IMR-90 (cell line): Measurements from ENCODE around the gene SSBP3. TPM values are rescaled to one million over a fixed set of nuclear protein-coding genes. Genes with fewer than 3 reads are reported as not detected.

Experiments
- ATAC-seq: fragments of 200-7000 bp; cut with Tn5 transposase; 2 replicates; pipeline ENCODE4 v1.9.1; 2020; ENCODE audit warnings: low read depth, mild to moderate bottlenecking, moderate library complexity
- BruUV-seq: library from RNA; stranded (reverse); fragments of 400-500 nt; replicated peaks from 2 replicates; lab custom pipeline; 2021; lab: Mats Ljungman, UMichigan
- CTCF ChIA-PET: fragments of 300-600 bp; formaldehyde crosslinking; extraction: SDS; loops from one replicate; lab custom pipeline; 2021; ENCODE audit warnings: antibody characterized with exemption; lab: Yijun Ruan, JAX
- POLR2A ChIA-PET: fragments of 300-600 bp; sonication (Branson Sonifier 250); formaldehyde crosslinking; loops from one replicate; lab custom pipeline; 2022; ENCODE audit warnings: antibody characterized with exemption; ENCODE audit not compliant: unreplicated experiment; lab: Charles Lee
- DNase-seq: peaks from one replicate; pipeline ENCODE4 v3.0.0; 2013
- H2AFZ ChIP-seq: replicated peaks from 2 replicates; pipeline ENCODE3; 2013; ENCODE audit warnings: low read length, mild to moderate bottlenecking; ENCODE audit not compliant: poor library complexity
- H2AK5ac ChIP-seq: 2 replicates; pipeline ENCODE4 v1.6.1; 2013; ENCODE audit warnings: low read depth, low read length, inconsistent platforms
- H2AK9ac ChIP-seq: replicated peaks from 2 replicates; pipeline ENCODE3; 2013; ENCODE audit warnings: mild to moderate bottlenecking, low read depth, low read length, moderate library complexity; ENCODE audit not compliant: poor library complexity
- H2BK120ac ChIP-seq: 2 replicates; pipeline ENCODE4 v1.6.1; 2013; ENCODE audit warnings: low read depth, low read length, inconsistent platforms
- H2BK15ac ChIP-seq: 3 replicates; pipeline ENCODE4 v1.6.1; 2013; ENCODE audit warnings: low read depth, low read length, inconsistent platforms
- H2BK20ac ChIP-seq: 2 replicates; pipeline ENCODE4 v1.6.1; 2013; ENCODE audit warnings: low read depth, mild to moderate bottlenecking, inconsistent platforms, low read length, moderate library complexity
- H2BK5ac ChIP-seq: 2 replicates; pipeline ENCODE4 v1.6.1; 2013; ENCODE audit warnings: mild to moderate bottlenecking, low read depth, low read length, inconsistent platforms; ENCODE audit not compliant: poor library complexity, severe bottlenecking
- H3K14ac ChIP-seq: replicated peaks from 2 replicates; pipeline ENCODE4 v1.6.1; 2013; ENCODE audit warnings: low read depth, low read length, inconsistent platforms
- H3K18ac ChIP-seq: 2 replicates; pipeline ENCODE4 v1.6.1; 2013; ENCODE audit warnings: low read depth, low read length, control low read depth
- H3K23ac ChIP-seq: 2 replicates; pipeline ENCODE4 v1.6.1; 2013; ENCODE audit warnings: low read depth, low read length, inconsistent platforms
- H3K27ac ChIP-seq: 2 replicates; pipeline ENCODE4 v1.5.1; 2013; ENCODE audit warnings: mild to moderate bottlenecking, control low read depth, low read length; ENCODE audit not compliant: insufficient read depth
- H3K27me3 ChIP-seq: 2 replicates; pipeline ENCODE4 v1.6.1; 2013; ENCODE audit warnings: low read length; ENCODE audit not compliant: control insufficient read depth, insufficient read depth
- H3K36me3 ChIP-seq: 2 replicates; pipeline ENCODE4 v1.6.1; 2013; ENCODE audit warnings: low read length, mixed read lengths; ENCODE audit not compliant: control insufficient read depth, insufficient read depth
- H3K4ac ChIP-seq: 2 replicates; pipeline ENCODE4 v1.6.1; 2013; ENCODE audit warnings: low read depth, low read length, inconsistent platforms
- H3K4me1 ChIP-seq: 2 replicates; pipeline ENCODE4 v1.6.1; 2013; ENCODE audit warnings: low read length, mixed read lengths; ENCODE audit not compliant: control insufficient read depth, insufficient read depth
- H3K4me2 ChIP-seq: 2 replicates; pipeline ENCODE4 v1.6.1; 2013; ENCODE audit warnings: low read depth, mild to moderate bottlenecking, control low read depth, low read length, moderate library complexity
- H3K4me3 ChIP-seq: 2 replicates; pipeline ENCODE4 v1.5.1; 2013; ENCODE audit warnings: low read depth, mild to moderate bottlenecking, control low read depth, low read length, moderate library complexity; ENCODE audit not compliant: insufficient read depth
- H3K56ac ChIP-seq: 2 replicates; pipeline ENCODE4 v1.6.1; 2013; ENCODE audit warnings: low read length, inconsistent platforms; ENCODE audit not compliant: insufficient read depth; ENCODE audit errors: extremely low read depth
- H3K79me1 ChIP-seq, 2 experiments: 2 replicates each; pipeline ENCODE4 v1.6.1; 2013; ENCODE audit warnings: low read length in 2 of 2, inconsistent platforms in 1 of 2, low read depth in 1 of 2
- H3K9ac ChIP-seq: 2 replicates; pipeline ENCODE4 v1.6.1; 2013; ENCODE audit warnings: low read depth, low read length, control low read depth
- H3K9me1 ChIP-seq: 2 replicates; pipeline ENCODE4 v1.6.1; 2013; ENCODE audit warnings: low read length, inconsistent platforms; ENCODE audit not compliant: insufficient read depth
- H3K9me3 ChIP-seq: 2 replicates; pipeline ENCODE4 v1.6.1; 2013; ENCODE audit warnings: low read length; ENCODE audit not compliant: control insufficient read depth, insufficient read depth
- H4K20me1 ChIP-seq: 2 replicates; pipeline ENCODE4 v1.6.1; 2013; ENCODE audit warnings: low read length, inconsistent platforms; ENCODE audit not compliant: insufficient read depth
- H4K5ac ChIP-seq: 2 replicates; pipeline ENCODE4 v1.6.1; 2013; ENCODE audit warnings: mild to moderate bottlenecking, low read depth, low read length, control low read depth
- H4K8ac ChIP-seq, 2 experiments: 2 replicates each; pipeline ENCODE4 v1.6.1; 2013; ENCODE audit warnings: low read depth in 2 of 2, low read length in 2 of 2, control low read depth in 1 of 2, inconsistent platforms in 1 of 2
- H4K91ac ChIP-seq: 2 replicates; pipeline ENCODE4 v1.6.1; 2013; ENCODE audit warnings: low read depth, low read length, inconsistent platforms; ENCODE audit not compliant: insufficient read depth
- BHLHE40 ChIP-seq: fragments of 150-350 bp; IDR thresholded peaks from 2 replicates; pipeline ENCODE4 v1.6.1; 2016; ENCODE audit warnings: mild to moderate bottlenecking, low read depth, low read length
- CEBPB ChIP-seq: IDR thresholded peaks from 2 replicates; pipeline ENCODE4 v1.6.1; 2012; ENCODE audit warnings: low read depth, low read length, improper control_type of control experiment
- CHD1 ChIP-seq: IDR thresholded peaks from 2 replicates; pipeline ENCODE4 v1.6.1; 2012; ENCODE audit warnings: low read depth, low read length, improper control_type of control experiment
- FOS ChIP-seq: fragments of 150-350 bp; IDR thresholded peaks from 2 replicates; pipeline ENCODE4 v1.6.1; 2016; ENCODE audit warnings: low read depth, low read length
- MAFK ChIP-seq: IDR thresholded peaks from 2 replicates; pipeline ENCODE4 v1.6.1; 2012; ENCODE audit warnings: low read depth, low read length, improper control_type of control experiment
- MAZ ChIP-seq: IDR thresholded peaks from 2 replicates; pipeline ENCODE4 v1.6.1; 2012; ENCODE audit warnings: low read depth, mild to moderate bottlenecking, low read length, improper control_type of control experiment, moderate library complexity, borderline replicate concordance
- NFE2L2 ChIP-seq: fragments of 150-350 bp; IDR thresholded peaks from 2 replicates; pipeline ENCODE4 v1.6.1; 2016; ENCODE audit warnings: low read depth, mild to moderate bottlenecking, low read length
- POLR2A ChIP-seq: IDR thresholded peaks from 2 replicates; pipeline ENCODE4 v1.6.1; 2012; ENCODE audit warnings: mild to moderate bottlenecking, low read depth, low read length
- RAD21 ChIP-seq: IDR thresholded peaks from 2 replicates; pipeline ENCODE4 v1.6.1; 2012; ENCODE audit warnings: low read length, improper control_type of control experiment
- RCOR1 ChIP-seq: IDR thresholded peaks from 2 replicates; pipeline ENCODE4 v1.6.1; 2012; ENCODE audit warnings: mild to moderate bottlenecking, low read length, improper control_type of control experiment; ENCODE audit not compliant: insufficient replicate concordance
- RFX5 ChIP-seq: IDR thresholded peaks from 2 replicates; pipeline ENCODE4 v1.8.0; 2012; ENCODE audit warnings: low read depth, mild to moderate bottlenecking, low read length, moderate library complexity
- SMC3 ChIP-seq: fragments of 150-350 bp; IDR thresholded peaks from 2 replicates; pipeline ENCODE4 v1.6.1; 2016; ENCODE audit warnings: low read depth, mild to moderate bottlenecking, antibody characterized with exemption, low read length, moderate library complexity
- WGBS, 2 experiments: methylation state at CpG; one replicate each; pipeline versions ENCODE4 v1.1.5 to v1.1.7; 2013; ENCODE audit warnings: missing lambda C conversion rate in 2 of 2; ENCODE audit not compliant: insufficient read length in 1 of 2; ENCODE audit errors: extremely low coverage in 2 of 2; 5-methylcytosine and 5-hydroxymethylcytosine counted together
- dilution Hi-C: fragments of 300-500 bp; cut with HindIII; formaldehyde crosslinking; loops from one replicate; pipeline ENCODE4 v1.14.3; 2018; ENCODE audit warnings: low sequenced_read_pairs; ENCODE audit not compliant: unreplicated experiment
- in situ Hi-C: fragments of 300-500 bp; cut with MboI; formaldehyde crosslinking; loops from 3 replicates; pipeline ENCODE4 v1.14.3; 2019; ENCODE audit warnings: low sequenced_read_pairs, inconsistent platforms, mixed read lengths
- intact Hi-C: fragments of 100-400 bp; cut with micrococcal nuclease; formaldehyde crosslinking; loops from 2 replicates; pipeline ENCODE4 v1.10.0; 2022
- polyA plus RNA-seq, 3 experiments: library from polyadenylated mRNA; depleted of rRNA; stranded (reverse); fragments of >200 nt; gene quantifications; 2 replicates each; pipeline ENCODE4 v1.2.3, GENCODE V29; 2012; ENCODE audit warnings: low replicate concordance in 1 of 3
- total RNA-seq: library from RNA; depleted of rRNA; stranded (reverse); fragments of >200 nt; gene quantifications from 2 replicates; pipeline ENCODE4 v1.2.3, GENCODE V29; 2012
- TF ChIP-seq, protein P1 (sequence below): fragments of 150-350 bp; IDR thresholded peaks from 2 replicates; pipeline ENCODE4 v1.6.1; 2016; ENCODE audit warnings: low read depth, mild to moderate bottlenecking, low read length, moderate library complexity, borderline replicate concordance
- TF ChIP-seq, protein P2 (sequence below): fragments of 150-350 bp; IDR thresholded peaks from 2 replicates; pipeline ENCODE4 v1.6.1; 2017; ENCODE audit warnings: mild to moderate bottlenecking, antibody characterized with exemption, low read length, low read depth
- TF ChIP-seq, protein P3 (sequence below): conservative IDR thresholded peaks from 2 replicates; pipeline ENCODE4 v1.5.1; 2012; ENCODE audit warnings: mild to moderate bottlenecking, low read depth, low read length, improper control_type of control experiment

Gene SSBP3
- total and polyA plus RNA-seq, 2 of the 4 experiments (the other 2 are of a cell fraction), result 10.9 to 39.6 TPM

DNA sequence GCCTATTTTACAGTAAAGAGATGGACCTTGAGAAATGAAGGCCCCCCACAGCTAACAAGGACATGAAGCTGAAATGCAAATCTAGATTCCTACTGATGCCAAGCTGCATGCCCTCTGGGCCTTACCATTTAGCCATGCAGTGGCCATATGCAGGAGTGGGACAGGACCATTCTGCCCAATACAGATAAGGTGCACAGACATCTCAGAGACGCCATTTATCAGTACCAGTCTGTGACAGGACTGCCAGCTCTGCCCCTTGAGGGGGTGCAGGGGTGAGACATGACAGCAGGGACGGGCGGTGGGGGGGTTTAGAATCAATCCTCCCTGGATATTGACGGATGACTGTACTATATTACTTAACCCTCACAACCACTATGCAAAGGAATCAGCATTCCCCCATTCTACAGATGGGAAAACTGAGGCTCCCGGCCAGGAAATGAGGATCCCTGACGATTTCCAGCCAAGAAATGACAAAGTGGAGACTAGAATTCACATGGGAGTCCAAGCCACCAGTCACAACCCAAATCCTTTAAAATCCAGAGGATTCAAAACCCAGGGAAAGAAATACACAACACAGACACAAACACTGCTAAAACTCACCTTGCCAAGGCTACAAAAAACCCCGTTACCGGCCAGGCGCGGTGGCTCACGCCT, 10.8 kb downstream of the SSBP3 start:
- H3K27ac ChIP-seq, result no peak overlapping the region
- no peak overlapping the region for H3K18ac ChIP-seq
- H3K27me3 ChIP-seq, result no peaks in the 10 kb centered on the region
- H2BK5ac ChIP-seq, result no peak overlapping the region
- peak overlapping the region; percentile 24; the same call in 1 of the 2 replicates for H2AK5ac ChIP-seq
- peaks cover 62% of the 10 kb centered on the region for H4K20me1 ChIP-seq
- in situ Hi-C loops (no loop called here), intact Hi-C loops (no loop called here), dilution Hi-C loops (no loop called here)
- H2BK120ac ChIP-seq, result no peak overlapping the region
- H2BK15ac ChIP-seq, result no peak overlapping the region
- H4K91ac ChIP-seq, result no peak overlapping the region
- no peak overlapping the region for H3K4ac ChIP-seq
- no peak overlapping the region for H4K5ac ChIP-seq
- no peak overlapping the region for H3K4me2 ChIP-seq
- peaks cover 4% of the 10 kb centered on the region; the same call in 1 of the 2 replicates for H3K4me1 ChIP-seq
- no peak overlapping the region for H3K14ac ChIP-seq
- CTCF ChIA-PET, result interaction anchor here (0.5 to 1.4 kb wide), 3 partner anchors 94 to 489 kb away, joined by 3 read pairs; no protein-coding TSS in a partner anchor
- 0 out of 2 replicates have a peak overlapping the region, but pooled peaks have one; percentile 33 for H3K23ac ChIP-seq
- H3K9me1 ChIP-seq, result peaks cover 13% of the 10 kb centered on the region; the same call in 1 of the 2 replicates
- no peak overlapping the region for H4K8ac ChIP-seq
- H3K56ac ChIP-seq, result no peak overlapping the region
- H3K79me1 ChIP-seq, result peaks cover 29 to 81% of the 10 kb centered on the region in 2 experiments
- H2AFZ ChIP-seq, result no peak overlapping the region
- H2AK9ac ChIP-seq, result peak overlapping the region; percentile 32
- POLR2A ChIA-PET, result no interaction called here
- no peak overlapping the region for H2BK20ac ChIP-seq
- H3K9me3 ChIP-seq, result no peaks in the 10 kb centered on the region
- DNase-seq, result no peak
- H3K4me3 ChIP-seq, result no peak overlapping the region
- H3K9ac ChIP-seq, result no peak overlapping the region
- ATAC-seq, result no peak
- peaks cover 72% of the 10 kb centered on the region for H3K36me3 ChIP-seq
- no TSS peak for BruUV-seq
- WGBS, 2 experiments, result 100% methylated on average over 7 of the region's 11 CpGs; no CpG with 5 or more reads in 1 of the 2 experiments
- TF ChIP-seq MAZ (no peak), CEBPB (no peak), MAFK (no peak), CHD1 (no peak), RAD21 (no peak), RCOR1 (no peak), BHLHE40 (no peak), NFE2L2 (no peak), SMC3 (no peak), FOS (no peak), RFX5 (no peak), POLR2A (no peak)
- TF ChIP-seq, protein P1, sequence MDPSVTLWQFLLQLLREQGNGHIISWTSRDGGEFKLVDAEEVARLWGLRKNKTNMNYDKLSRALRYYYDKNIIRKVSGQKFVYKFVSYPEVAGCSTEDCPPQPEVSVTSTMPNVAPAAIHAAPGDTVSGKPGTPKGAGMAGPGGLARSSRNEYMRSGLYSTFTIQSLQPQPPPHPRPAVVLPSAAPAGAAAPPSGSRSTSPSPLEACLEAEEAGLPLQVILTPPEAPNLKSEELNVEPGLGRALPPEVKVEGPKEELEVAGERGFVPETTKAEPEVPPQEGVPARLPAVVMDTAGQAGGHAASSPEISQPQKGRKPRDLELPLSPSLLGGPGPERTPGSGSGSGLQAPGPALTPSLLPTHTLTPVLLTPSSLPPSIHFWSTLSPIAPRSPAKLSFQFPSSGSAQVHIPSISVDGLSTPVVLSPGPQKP, result no peak
- TF ChIP-seq, protein P2, sequence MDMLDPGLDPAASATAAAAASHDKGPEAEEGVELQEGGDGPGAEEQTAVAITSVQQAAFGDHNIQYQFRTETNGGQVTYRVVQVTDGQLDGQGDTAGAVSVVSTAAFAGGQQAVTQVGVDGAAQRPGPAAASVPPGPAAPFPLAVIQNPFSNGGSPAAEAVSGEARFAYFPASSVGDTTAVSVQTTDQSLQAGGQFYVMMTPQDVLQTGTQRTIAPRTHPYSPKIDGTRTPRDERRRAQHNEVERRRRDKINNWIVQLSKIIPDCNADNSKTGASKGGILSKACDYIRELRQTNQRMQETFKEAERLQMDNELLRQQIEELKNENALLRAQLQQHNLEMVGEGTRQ, result no peak
- TF ChIP-seq, protein P3, sequence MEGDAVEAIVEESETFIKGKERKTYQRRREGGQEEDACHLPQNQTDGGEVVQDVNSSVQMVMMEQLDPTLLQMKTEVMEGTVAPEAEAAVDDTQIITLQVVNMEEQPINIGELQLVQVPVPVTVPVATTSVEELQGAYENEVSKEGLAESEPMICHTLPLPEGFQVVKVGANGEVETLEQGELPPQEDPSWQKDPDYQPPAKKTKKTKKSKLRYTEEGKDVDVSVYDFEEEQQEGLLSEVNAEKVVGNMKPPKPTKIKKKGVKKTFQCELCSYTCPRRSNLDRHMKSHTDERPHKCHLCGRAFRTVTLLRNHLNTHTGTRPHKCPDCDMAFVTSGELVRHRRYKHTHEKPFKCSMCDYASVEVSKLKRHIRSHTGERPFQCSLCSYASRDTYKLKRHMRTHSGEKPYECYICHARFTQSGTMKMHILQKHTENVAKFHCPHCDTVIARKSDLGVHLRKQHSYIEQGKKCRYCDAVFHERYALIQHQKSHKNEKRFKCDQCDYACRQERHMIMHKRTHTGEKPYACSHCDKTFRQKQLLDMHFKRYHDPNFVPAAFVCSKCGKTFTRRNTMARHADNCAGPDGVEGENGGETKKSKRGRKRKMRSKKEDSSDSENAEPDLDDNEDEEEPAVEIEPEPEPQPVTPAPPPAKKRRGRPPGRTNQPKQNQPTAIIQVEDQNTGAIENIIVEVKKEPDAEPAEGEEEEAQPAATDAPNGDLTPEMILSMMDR, result no peak
